WERI-Rb-1 (cell line): ENCODE results near the gene RAB24.

Experiments
- DNase-seq: peaks from one replicate; pipeline ENCODE4 v3.0.0-alpha.2; 2020
- H3K27ac ChIP-seq: fragments of 250-450 bp; sonication (Bioruptor Pico); 2 replicates; pipeline ENCODE4 v1.5.1; 2020; ENCODE audit warnings: mild to moderate bottlenecking, moderate library complexity
- H3K27me3 ChIP-seq: fragments of 250-450 bp; sonication (Bioruptor Pico); 2 replicates; pipeline ENCODE4 v1.5.1; 2021; ENCODE audit warnings: mild to moderate bottlenecking, low read depth, moderate library complexity; ENCODE audit not compliant: insufficient read depth, severe bottlenecking
- H3K36me3 ChIP-seq: fragments of 250-450 bp; sonication (Bioruptor Pico); 2 replicates; pipeline ENCODE4 v1.5.1; 2020; ENCODE audit warnings: mild to moderate bottlenecking, moderate library complexity
- H3K4me3 ChIP-seq: 2 replicates; pipeline ENCODE4 v1.5.1; 2011; ENCODE audit warnings: low read depth, mild to moderate bottlenecking, control low read depth, low read length
- H3K9me3 ChIP-seq: fragments of 250-450 bp; sonication (Bioruptor Pico); 2 replicates; pipeline ENCODE4 v1.5.1; 2021; ENCODE audit warnings: mild to moderate bottlenecking, moderate library complexity; ENCODE audit not compliant: severe bottlenecking
- CTCF ChIP-seq: IDR thresholded peaks from 2 replicates; pipeline ENCODE4 v1.5.1; 2011; ENCODE audit warnings: low read depth, mild to moderate bottlenecking, control low read depth, inconsistent platforms, low read length

The RAB24 gene

GRCh38 chr5:177256296-177256695 is 47.2 kb downstream of the RAB24 start:
- no peak for TF ChIP-seq CTCF
- peaks cover 5% of the 10 kb centered on the region; the same call in 1 of the 2 replicates for H3K36me3 ChIP-seq
- H3K4me3 ChIP-seq: no peak overlapping the region
- H3K27ac ChIP-seq: no peak overlapping the region
- H3K27me3 ChIP-seq: no peaks in the 10 kb centered on the region
- no peaks in the 10 kb centered on the region for H3K9me3 ChIP-seq
- DNase-seq: no peak

- Histone ChIP-seq H3K9me3 (no peaks in the 10 kb centered on the region), H3K4me3 (no peak overlapping the region), H3K36me3 (peaks cover 12% of the 10 kb centered on the region; the same call in 1 of the 2 replicates), H3K27me3 (no peaks in the 10 kb centered on the region), H3K27ac (no peak overlapping the region)
- DNase-seq: no peak
- TF ChIP-seq CTCF: no peak
These were observed 50.3 kb downstream of the RAB24 start for GRCh38 chr5:177253252-177253651.
